Activated CD8-positive, alpha-beta T cell treated with anti-CD3 and anti-CD28 coated beads for 36 hours (primary cell): ENCODE results near the gene PRODH2. TPM values are rescaled to one million over a fixed set of nuclear protein-coding genes. Genes with fewer than 3 reads are reported as not detected.

Experiments used
- ATAC-seq: fragments of 200-7000 bp; cut with Tn5 transposase; one replicate; pipeline ENCODE4 v1.10.0; 2021; ENCODE audit warnings: mild to moderate bottlenecking, moderate library complexity
- CTCF ChIA-PET: fragments of 350-600 bp; sonication (Branson Sonifier 250); formaldehyde crosslinking; loops from one replicate; lab custom pipeline; 2021; ENCODE audit warnings: antibody characterized with exemption; lab: Charles Lee
- POLR2A ChIA-PET: fragments of 350-600 bp; sonication (Branson Sonifier 250); formaldehyde crosslinking; loops from one replicate; lab custom pipeline; 2021; ENCODE audit warnings: antibody characterized with exemption; lab: Charles Lee
- DNase-seq: peaks from one replicate; pipeline ENCODE4 v3.0.0-alpha.2; 2020
- H3K27ac Mint-ChIP-seq: one replicate; pipeline ENCODE4 v1.8.0; 2021; ENCODE audit warnings: mild to moderate bottlenecking, mixed read lengths
- H3K27me3 Mint-ChIP-seq: one replicate; pipeline ENCODE4 v1.8.0; 2021; ENCODE audit warnings: mixed read lengths
- H3K36me3 Mint-ChIP-seq: one replicate; pipeline ENCODE4 v1.8.0; 2021; ENCODE audit warnings: low read depth, mixed read lengths
- H3K4me1 Mint-ChIP-seq: one replicate; pipeline ENCODE4 v1.8.0; 2021; ENCODE audit warnings: low read depth, mixed read lengths
- H3K4me3 Mint-ChIP-seq: one replicate; pipeline ENCODE4 v1.8.0; 2021; ENCODE audit warnings: mild to moderate bottlenecking, moderate library complexity, mixed read lengths
- H3K9me3 Mint-ChIP-seq: one replicate; pipeline ENCODE4 v1.8.0; 2021; ENCODE audit warnings: mixed read lengths
- intact Hi-C: fragments of 100-400 bp; cut with micrococcal nuclease; formaldehyde crosslinking; loops from one replicate; pipeline ENCODE4 v1.10.0; 2022
- total RNA-seq, 2 experiments: library from RNA; stranded (reverse); gene quantifications; one replicate each; pipeline ENCODE4 v1.2.3, GENCODE V29; 2021
- TF ChIP-seq, protein P1 (sequence below): fragments of 200-600 bp; IDR thresholded peaks from one replicate; pipeline ENCODE4 v1.8.0; 2022; ENCODE audit warnings: antibody characterized with exemption, mild to moderate bottlenecking

PRODH2 gene
- total RNA-seq, 2 experiments from 2014 or later = not detected

DNA sequence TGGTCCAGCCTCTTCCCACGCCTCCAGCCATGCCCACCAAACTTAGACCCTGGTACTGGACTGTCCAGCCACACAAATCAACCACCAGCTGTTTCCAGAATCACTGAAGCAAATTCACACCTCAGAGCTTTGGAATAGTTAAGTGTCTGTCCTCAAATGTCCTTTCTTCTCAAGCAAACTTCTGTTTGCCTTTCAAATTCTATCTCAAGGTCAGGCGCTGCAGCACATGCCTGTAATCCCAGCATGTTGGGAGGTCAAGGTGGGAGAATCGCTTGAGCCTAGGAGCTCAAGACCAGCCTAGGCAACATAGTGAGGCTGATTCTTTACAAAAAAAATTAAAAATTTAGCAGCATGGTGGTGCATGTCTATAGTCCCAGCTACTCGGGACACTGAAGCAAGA lies 19.4 kb upstream of the PRODH2 start:
- H3K27me3 Mint-ChIP-seq = peaks cover 22% of the 10 kb centered on the region
- ChIA-PET CTCF (no interaction called here), POLR2A (interaction anchor here (0.5 kb wide), 1 partner anchor 186 kb away, joined by 4 read pairs; no protein-coding TSS in a partner anchor)
- H3K27ac Mint-ChIP-seq = no peak overlapping the region
- H3K9me3 Mint-ChIP-seq = no peaks in the 10 kb centered on the region
- intact Hi-C loops = no loop called here
- H3K4me1 Mint-ChIP-seq = no peaks in the 10 kb centered on the region
- no peak for DNase-seq
- H3K4me3 Mint-ChIP-seq = no peak overlapping the region
- TF ChIP-seq, protein P1, sequence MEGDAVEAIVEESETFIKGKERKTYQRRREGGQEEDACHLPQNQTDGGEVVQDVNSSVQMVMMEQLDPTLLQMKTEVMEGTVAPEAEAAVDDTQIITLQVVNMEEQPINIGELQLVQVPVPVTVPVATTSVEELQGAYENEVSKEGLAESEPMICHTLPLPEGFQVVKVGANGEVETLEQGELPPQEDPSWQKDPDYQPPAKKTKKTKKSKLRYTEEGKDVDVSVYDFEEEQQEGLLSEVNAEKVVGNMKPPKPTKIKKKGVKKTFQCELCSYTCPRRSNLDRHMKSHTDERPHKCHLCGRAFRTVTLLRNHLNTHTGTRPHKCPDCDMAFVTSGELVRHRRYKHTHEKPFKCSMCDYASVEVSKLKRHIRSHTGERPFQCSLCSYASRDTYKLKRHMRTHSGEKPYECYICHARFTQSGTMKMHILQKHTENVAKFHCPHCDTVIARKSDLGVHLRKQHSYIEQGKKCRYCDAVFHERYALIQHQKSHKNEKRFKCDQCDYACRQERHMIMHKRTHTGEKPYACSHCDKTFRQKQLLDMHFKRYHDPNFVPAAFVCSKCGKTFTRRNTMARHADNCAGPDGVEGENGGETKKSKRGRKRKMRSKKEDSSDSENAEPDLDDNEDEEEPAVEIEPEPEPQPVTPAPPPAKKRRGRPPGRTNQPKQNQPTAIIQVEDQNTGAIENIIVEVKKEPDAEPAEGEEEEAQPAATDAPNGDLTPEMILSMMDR = no peak
- ATAC-seq = no peak
- H3K36me3 Mint-ChIP-seq = no peaks in the 10 kb centered on the region

DNA sequence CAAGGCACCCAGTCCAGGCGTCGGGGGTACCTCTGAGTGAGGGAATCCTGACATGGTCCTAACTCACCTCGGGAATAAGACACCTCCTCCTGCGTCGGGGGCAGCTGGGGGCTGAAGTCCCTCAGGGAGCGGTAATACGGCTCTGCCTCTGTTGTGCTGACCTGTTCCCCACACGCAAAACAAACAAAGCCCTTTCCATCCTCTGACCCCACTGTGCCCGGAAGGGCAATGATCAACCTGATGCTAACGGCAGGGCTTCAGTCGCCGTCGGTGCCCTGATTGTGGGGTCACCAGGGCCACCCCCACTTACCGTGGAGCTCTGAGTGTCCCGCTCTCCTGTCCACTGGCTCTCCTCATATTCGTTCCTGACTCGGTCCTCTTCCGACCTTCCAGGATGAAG lies 18.3 kb upstream of the PRODH2 start:
- Mint-ChIP-seq H3K9me3 (no peaks in the 10 kb centered on the region), H3K4me1 (no peaks in the 10 kb centered on the region), H3K27ac (no peak overlapping the region), H3K27me3 (peaks cover 24% of the 10 kb centered on the region), H3K4me3 (no peak overlapping the region), H3K36me3 (no peaks in the 10 kb centered on the region)
- DNase-seq = no peak
- ATAC-seq = no peak
- TF ChIP-seq, protein P1 = no peak
- CTCF ChIA-PET = no interaction called here
- POLR2A ChIA-PET = interaction anchor here (0.5 to 0.6 kb wide), 2 partner anchors 9 to 154 kb away, joined by 3 to 5 read pairs; no protein-coding TSS in a partner anchor
- intact Hi-C loops = no loop called here

DNA sequence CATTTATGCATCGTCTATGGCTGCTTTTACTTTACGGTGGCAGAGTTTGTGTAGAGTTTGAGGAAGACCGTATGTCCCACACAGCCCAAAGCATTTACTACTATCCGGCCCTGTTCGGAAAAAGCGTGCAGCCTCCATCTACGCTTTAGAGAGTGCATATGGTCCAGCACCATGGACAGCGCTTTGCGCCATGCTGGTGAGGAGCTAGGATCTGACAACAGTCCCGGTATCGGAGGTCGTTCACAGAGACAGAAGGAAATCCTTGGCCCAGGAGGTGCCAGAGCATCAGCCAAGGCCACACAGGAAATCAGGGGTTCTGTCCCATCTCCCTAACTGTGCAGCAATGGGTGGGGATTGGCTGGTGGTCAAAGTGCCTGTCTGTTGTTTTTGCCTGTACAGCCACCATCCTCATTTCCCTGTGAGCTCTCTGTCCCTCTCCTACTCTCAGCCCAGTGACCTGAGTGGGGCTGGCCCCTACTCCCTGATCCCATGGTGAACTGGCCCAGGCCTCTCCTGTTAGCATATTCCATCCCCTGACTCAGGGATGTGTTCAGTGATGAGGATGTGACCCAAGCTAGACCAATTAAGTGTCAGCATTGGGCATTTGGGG lies 16.2 kb upstream of the PRODH2 start:
- Mint-ChIP-seq H3K36me3 (no peaks in the 10 kb centered on the region), H3K27ac (no peak overlapping the region), H3K27me3 (peaks cover 24% of the 10 kb centered on the region), H3K4me3 (no peak overlapping the region), H3K9me3 (no peaks in the 10 kb centered on the region), H3K4me1 (no peaks in the 10 kb centered on the region)
- ChIA-PET CTCF (no interaction called here), POLR2A (interaction anchor here (1.0 kb wide), 1 partner anchor 88 kb away, joined by 3 read pairs; no protein-coding TSS in a partner anchor)
- peak; percentile 75 for DNase-seq
- ATAC-seq = peak; percentile 47
- intact Hi-C loops = no loop called here
- TF ChIP-seq, protein P1 = no peak

DNA sequence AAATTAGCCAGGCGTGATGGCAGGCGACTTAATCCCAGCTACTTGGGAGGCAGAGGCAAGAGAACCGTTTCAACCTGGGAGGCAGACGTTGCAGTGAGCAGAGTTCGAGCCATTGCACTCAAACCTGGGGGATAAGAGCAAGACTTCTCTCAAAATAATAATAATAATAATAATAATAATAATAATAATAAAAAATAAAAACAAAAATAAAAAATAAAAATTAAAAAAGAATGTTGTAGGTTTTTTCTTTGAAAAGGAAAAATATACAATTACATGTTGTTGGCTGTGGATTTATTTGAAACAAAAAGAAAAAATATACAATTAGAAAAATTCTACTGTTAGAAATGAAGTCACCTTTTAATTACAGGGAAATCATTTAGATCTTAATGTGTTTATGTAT lies 11.5 kb upstream of the PRODH2 start:
- H3K4me3 Mint-ChIP-seq = no peak overlapping the region
- no peaks in the 10 kb centered on the region for H3K36me3 Mint-ChIP-seq
- H3K4me1 Mint-ChIP-seq = peaks cover 4% of the 10 kb centered on the region
- peaks cover 20% of the 10 kb centered on the region for H3K27me3 Mint-ChIP-seq
- no peaks in the 10 kb centered on the region for H3K9me3 Mint-ChIP-seq
- CTCF ChIA-PET = no interaction called here
- TF ChIP-seq, protein P1 = no peak
- DNase-seq = no peak
- ATAC-seq = no peak
- intact Hi-C loops = loop anchor here (5.0 kb wide), 1 partner anchor 132 kb away; no protein-coding TSS in a partner anchor
- POLR2A ChIA-PET = no interaction called here
- no peak overlapping the region for H3K27ac Mint-ChIP-seq

DNA sequence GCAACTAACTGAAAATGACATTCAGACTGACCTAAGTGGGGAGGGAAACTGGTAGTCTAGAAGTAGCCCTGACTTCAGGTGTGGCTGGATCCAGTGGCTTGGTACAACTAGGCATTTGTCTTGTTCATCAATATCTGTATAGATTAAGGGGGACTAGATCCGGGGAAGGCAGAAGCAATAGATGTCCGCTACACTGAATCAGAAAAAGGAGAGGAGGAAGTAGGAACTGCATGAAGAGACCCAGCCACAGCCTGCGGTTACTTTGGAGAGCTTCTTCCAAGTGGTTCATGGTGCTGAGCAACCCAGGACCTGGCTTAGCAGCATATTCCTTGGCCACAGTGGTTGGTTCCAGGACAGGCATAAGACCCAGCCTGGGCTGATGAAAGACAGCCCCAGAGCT lies 9.9 kb upstream of the PRODH2 start:
- Mint-ChIP-seq H3K4me3 (no peak overlapping the region), H3K4me1 (peaks cover 4% of the 10 kb centered on the region), H3K27me3 (peaks cover 18% of the 10 kb centered on the region), H3K27ac (no peak overlapping the region), H3K36me3 (no peaks in the 10 kb centered on the region), H3K9me3 (no peaks in the 10 kb centered on the region)
- CTCF ChIA-PET = no interaction called here
- DNase-seq (no peak), ATAC-seq (no peak)
- intact Hi-C loops = loop anchor here (5.0 kb wide), 1 partner anchor 130 kb away; no protein-coding TSS in a partner anchor
- POLR2A ChIA-PET = no interaction called here
- TF ChIP-seq, protein P1 = no peak
